Astrocyte (in vitro differentiated cells and primary cell): ENCODE data around the gene SLC6A5. TPM values are rescaled to one million over a fixed set of nuclear protein-coding genes. Genes with fewer than 3 reads are reported as not detected.

Experiments
- DNase-seq: peaks from one replicate; pipeline ENCODE4 v3.0.0-alpha.2; 2010; ENCODE audit warnings: low read depth
- FAIRE-seq: peaks from 2 replicates; lab custom pipeline; 2011; peaks lifted over from hg19 to GRCh38; lab: Jason Lieb, UNC
- H2AFZ ChIP-seq: 2 replicates; pipeline ENCODE4 v1.6.0; 2012; ENCODE audit warnings: low read depth, low read length, inconsistent platforms
- H3K27ac ChIP-seq: 2 replicates; pipeline ENCODE4 v1.5.1; 2011; ENCODE audit warnings: low read depth, low read length, inconsistent platforms
- H3K27me3 ChIP-seq: 2 replicates; pipeline ENCODE4 v1.6.0; 2011; ENCODE audit warnings: low read length, inconsistent platforms; ENCODE audit not compliant: insufficient read depth
- H3K36me3 ChIP-seq: 2 replicates; pipeline ENCODE4 v1.5.1; 2011; ENCODE audit warnings: low read length, inconsistent platforms; ENCODE audit not compliant: insufficient read depth
- H3K4me1 ChIP-seq: 2 replicates; pipeline ENCODE4 v1.5.1; 2011; ENCODE audit warnings: low read length, inconsistent platforms; ENCODE audit not compliant: insufficient read depth
- H3K4me2 ChIP-seq: 2 replicates; pipeline ENCODE4 v1.6.0; 2012; ENCODE audit warnings: low read length, inconsistent platforms
- H3K4me3 ChIP-seq: 2 replicates; pipeline ENCODE4 v1.5.1; 2011; ENCODE audit warnings: low read depth, mild to moderate bottlenecking, low read length, inconsistent platforms; ENCODE audit not compliant: insufficient read depth
- H3K79me2 ChIP-seq: 2 replicates; pipeline ENCODE4 v1.6.0; 2012; ENCODE audit warnings: mild to moderate bottlenecking, low read length, inconsistent platforms; ENCODE audit not compliant: insufficient read depth
- H3K9ac ChIP-seq: 2 replicates; pipeline ENCODE4 v1.6.0; 2012; ENCODE audit warnings: mild to moderate bottlenecking, low read length, inconsistent platforms
- H3K9me3 ChIP-seq: 2 replicates; pipeline ENCODE4 v1.5.1; 2012; ENCODE audit warnings: low read depth, mild to moderate bottlenecking, low read length, inconsistent platforms; ENCODE audit not compliant: insufficient read depth
- H4K20me1 ChIP-seq: 2 replicates; pipeline ENCODE4 v1.6.0; 2012; ENCODE audit warnings: low read length, inconsistent platforms; ENCODE audit not compliant: insufficient read depth
- H3K27ac Mint-ChIP-seq: one replicate; pipeline ENCODE4 v1.8.0; 2021; ENCODE audit warnings: mild to moderate bottlenecking, mixed read lengths; ENCODE audit not compliant: unreplicated experiment
- H3K27me3 Mint-ChIP-seq: one replicate; pipeline ENCODE4 v1.8.0; 2021; ENCODE audit warnings: low read depth, mixed read lengths; ENCODE audit not compliant: unreplicated experiment
- H3K36me3 Mint-ChIP-seq: one replicate; pipeline ENCODE4 v1.8.0; 2021; ENCODE audit warnings: low read depth, mixed read lengths; ENCODE audit not compliant: unreplicated experiment
- H3K4me1 Mint-ChIP-seq: one replicate; pipeline ENCODE4 v1.8.0; 2021; ENCODE audit warnings: low read depth, mixed read lengths; ENCODE audit not compliant: unreplicated experiment
- H3K4me3 Mint-ChIP-seq: one replicate; pipeline ENCODE4 v1.8.0; 2021; ENCODE audit warnings: mild to moderate bottlenecking, moderate library complexity, mixed read lengths; ENCODE audit not compliant: unreplicated experiment
- H3K9me3 Mint-ChIP-seq: one replicate; pipeline ENCODE4 v1.8.0; 2021; ENCODE audit warnings: mild to moderate bottlenecking, mixed read lengths; ENCODE audit not compliant: unreplicated experiment
- CTCF ChIP-seq: IDR thresholded peaks from 2 replicates; pipeline ENCODE4 v1.5.1; 2011; ENCODE audit warnings: low read depth, mild to moderate bottlenecking, inconsistent platforms, low read length, moderate library complexity; ENCODE audit not compliant: insufficient read depth
- EZH2 ChIP-seq: IDR thresholded peaks from 2 replicates; pipeline ENCODE4 v1.6.1; 2012; ENCODE audit warnings: mild to moderate bottlenecking, low read length, inconsistent platforms; ENCODE audit not compliant: insufficient read depth
- total RNA-seq: library from RNA; stranded (reverse); gene quantifications from 2 replicates; pipeline ENCODE4 v1.2.1, GENCODE V29; 2021

SLC6A5 gene
- total RNA-seq, 1 donor from 2014 or later, result not detected

GRCh38 chr11:20688761-20689160 lies 89.4 kb downstream of the SLC6A5 start:
- no peaks in the 10 kb centered on the region for H3K79me2 ChIP-seq
- H3K4me3 Mint-ChIP-seq, result no peak overlapping the region
- H3K4me1 ChIP-seq, result no peaks in the 10 kb centered on the region
- H3K4me2 ChIP-seq, result no peak overlapping the region
- H3K4me1 Mint-ChIP-seq, result no peaks in the 10 kb centered on the region
- no peak overlapping the region for H3K27ac ChIP-seq
- no peaks in the 10 kb centered on the region for H3K9me3 ChIP-seq
- H3K36me3 ChIP-seq, result no peaks in the 10 kb centered on the region
- H3K4me3 ChIP-seq, result no peak overlapping the region
- H3K9ac ChIP-seq, result no peak overlapping the region
- H3K27me3 Mint-ChIP-seq, result no peaks in the 10 kb centered on the region
- H3K27me3 ChIP-seq, result no peaks in the 10 kb centered on the region
- no peak for TF ChIP-seq CTCF
- TF ChIP-seq EZH2, result no peak
- H3K36me3 Mint-ChIP-seq, result no peaks in the 10 kb centered on the region
- no peaks in the 10 kb centered on the region for H4K20me1 ChIP-seq
- H3K9me3 Mint-ChIP-seq, result peaks cover 5% of the 10 kb centered on the region
- DNase-seq, result no peak
- no peak for FAIRE-seq
- no peak overlapping the region for H3K27ac Mint-ChIP-seq
- no peak overlapping the region for H2AFZ ChIP-seq

GRCh38 chr11:20707876-20708275 lies 108.5 kb downstream of the SLC6A5 start:
- TF ChIP-seq CTCF, result no peak
- no peak for TF ChIP-seq EZH2
- DNase-seq, result no peak
- FAIRE-seq, result no peak
- Mint-ChIP-seq H3K4me3 (no peak overlapping the region), H3K9me3 (peaks cover 3% of the 10 kb centered on the region), H3K4me1 (no peaks in the 10 kb centered on the region), H3K36me3 (peaks cover 2% of the 10 kb centered on the region), H3K27me3 (peaks cover 8% of the 10 kb centered on the region), H3K27ac (no peak overlapping the region)
- no peaks in the 10 kb centered on the region for H3K79me2 ChIP-seq
- H3K4me1 ChIP-seq, result no peaks in the 10 kb centered on the region
- no peak overlapping the region for H3K27ac ChIP-seq
- no peak overlapping the region for H2AFZ ChIP-seq
- no peak overlapping the region for H3K9ac ChIP-seq
- no peaks in the 10 kb centered on the region for H4K20me1 ChIP-seq
- H3K4me3 ChIP-seq, result no peak overlapping the region
- no peaks in the 10 kb centered on the region for H3K36me3 ChIP-seq
- H3K9me3 ChIP-seq, result no peaks in the 10 kb centered on the region
- H3K27me3 ChIP-seq, result no peaks in the 10 kb centered on the region
- H3K4me2 ChIP-seq, result no peak overlapping the region

Other genes starting within 250 kb of the SLC6A5 start
- 21.8 and 25.4 TPM in 2 replicates for gene HTATIP2, start 235.9 kb upstream of the SLC6A5 start, total RNA-seq
- gene PRMT3, start 211.9 kb upstream of the SLC6A5 start, total RNA-seq, result 10.5 and 12.0 TPM in 2 replicates
- gene NELL1, start 70.0 kb downstream of the SLC6A5 start, total RNA-seq, result 0.45 TPM in 1 of 2 replicates, not detected in the other